Body of pancreas (tissue), 4 donors: ENCODE measurements around the gene GPRC5A. TPM values are rescaled to one million over a fixed set of nuclear protein-coding genes. Genes with fewer than 3 reads are reported as not detected.

ENCODE experiments used
- ATAC-seq: fragments of 150-250 bp; one replicate; pipeline ENCODE4 v1.9.1; 2016
- DNase-seq, 4 donors: peaks; one replicate each; pipeline ENCODE4 v3.0.0-alpha.2; 2019
- H3K27ac ChIP-seq, 4 donors: fragments of 200-600 bp; sonication (generic); 1 replicate in 3 of 4; 2 replicates in 1 of 4; pipeline versions ENCODE4 v1.5.1 to v1.6.1; 2016 to 2019; ENCODE audit warnings: mild to moderate bottlenecking in 1 of 4, mixed read lengths in 1 of 4, moderate library complexity in 1 of 4
- H3K27me3 ChIP-seq, 2 donors: fragments of 200-600 bp; sonication (generic); one replicate each; pipeline ENCODE4 v1.6.0; 2016; ENCODE audit warnings: mild to moderate bottlenecking in 1 of 2
- H3K36me3 ChIP-seq, 2 donors: fragments of 200-600 bp; sonication (generic); replicated peaks in 1 of 2; 2 replicates each; pipeline ENCODE4 v1.5.1; 2016; ENCODE audit warnings: low read depth in 2 of 2; ENCODE audit not compliant: insufficient read depth in 1 of 2
- H3K4me1 ChIP-seq: fragments of 200-600 bp; sonication (generic); one replicate; pipeline ENCODE4 v1.6.0; 2016
- H3K4me3 ChIP-seq, 2 donors: fragments of 200-600 bp; sonication (generic); 1 replicate in 1 of 2; 2 replicates in 1 of 2; pipeline ENCODE4 v1.5.1; 2016 to 2019
- H3K9me3 ChIP-seq, 3 donors: fragments of 200-600 bp; sonication (generic); 1 replicate in 2 of 3; 2 replicates in 1 of 3; pipeline ENCODE4 v1.5.1; 2016
- CTCF ChIP-seq, 7 experiments: fragments of 450-650 bp in 4 of 7; fragments of 200-600 bp in 3 of 7; sonication (generic) in 3 of 7; IDR thresholded peaks; one replicate each; pipeline ENCODE4 v1.5.1; 2016 to 2019; ENCODE audit warnings: antibody characterized with exemption in 7 of 7
- POLR2A ChIP-seq, 3 donors: fragments of 450-650 bp; IDR thresholded peaks; one replicate each; pipeline ENCODE4 v1.6.1; 2016; ENCODE audit warnings: antibody characterized with exemption in 3 of 3, mild to moderate bottlenecking in 2 of 3
- WGBS, 2 donors: methylation state at CpG; one replicate each; pipeline ENCODE4 v1.1.5; 2017; 5-methylcytosine and 5-hydroxymethylcytosine counted together
- intact Hi-C: fragments of 100-400 bp; cut with DNase I; formaldehyde crosslinking; loops from one replicate; pipeline ENCODE4 v1.15.1; 2023
- total RNA-seq, 2 donors: library from RNA; depleted of rRNA; stranded (reverse); fragments of >200 nt; gene quantifications; one replicate each; pipeline ENCODE4 v1.1.0, GENCODE V29; 2016

The GPRC5A gene
- total RNA-seq, 2 donors from 2014 or later = 1.6 to 6.5 TPM

GRCh38 chr12:12926571-12927071, 35.3 kb downstream of the GPRC5A start:
- TF ChIP-seq POLR2A (IDR thresholded peaks at IDR 0.05) = no peak
- TF ChIP-seq CTCF (IDR thresholded peaks at IDR 0.05) = no peak
- ATAC-seq = no peak
- intact Hi-C loops = no loop called here
- Histone ChIP-seq H3K36me3 (no peaks in the 10 kb centered on the region), H3K9me3 (no peaks in the 10 kb centered on the region), H3K4me3 (no peak overlapping the region), H3K4me1 (peaks cover 10% of the 10 kb centered on the region), H3K27me3 (no peaks in the 10 kb centered on the region), H3K27ac (peak overlapping the region; percentile 37 to 85 (median 76))
- DNase-seq = peak in 1 of 4 donors; percentile 15
- 84 to 86% methylated on average over 18 of the region's 18 CpGs for WGBS, 2 donors

GRCh38 chr12:12927211-12928079, 36.1 kb downstream of the GPRC5A start:
- TF ChIP-seq CTCF (IDR thresholded peaks at IDR 0.05) (no peak), POLR2A (IDR thresholded peaks at IDR 0.05) (peak in 2 of 3 donors; percentile 73)

GRCh38 chr12:12929696-12930095, 38.3 kb downstream of the GPRC5A start:
- no peak overlapping the region for H3K4me3 ChIP-seq
- ATAC-seq (no peak), DNase-seq (no peak)
- H3K27me3 ChIP-seq = no peaks in the 10 kb centered on the region
- no peaks in the 10 kb centered on the region for H3K36me3 ChIP-seq
- intact Hi-C loops = no loop called here
- H3K9me3 ChIP-seq = no peaks in the 10 kb centered on the region
- TF ChIP-seq CTCF (IDR thresholded peaks at IDR 0.05) (no peak), POLR2A (IDR thresholded peaks at IDR 0.05) (no peak)
- H3K27ac ChIP-seq = no peak overlapping the region
- peaks cover 10% of the 10 kb centered on the region for H3K4me1 ChIP-seq
- 83 to 86% methylated on average over 6 of the region's 6 CpGs for WGBS, 2 donors

More at GRCh38 chr12:12927211-12928079, 36.1 kb downstream of the GPRC5A start:
- Histone ChIP-seq H3K36me3 (no peaks in the 10 kb centered on the region), H3K9me3 (no peaks in the 10 kb centered on the region), H3K4me3 (peak overlapping the region in 1 of 2 donors; percentile 18), H3K27me3 (no peaks in the 10 kb centered on the region), H3K4me1 (peaks cover 10% of the 10 kb centered on the region), H3K27ac (peak overlapping the region; percentile 37 to 85 (median 76))
- intact Hi-C loops = no loop called here
- peak; percentile 94 to 97 (median 96) for DNase-seq
- WGBS, 2 donors = 8 to 23% methylated on average over 21 to 27 of the region's 27 CpGs
- ATAC-seq = peak; percentile 95

- WGBS, 2 donors = 75 to 98% methylated on average over 2 of the region's 2 CpGs
- no peak for TF ChIP-seq POLR2A (IDR thresholded peaks at IDR 0.05)
- no peak for TF ChIP-seq CTCF (IDR thresholded peaks at IDR 0.05)
- H3K27me3 ChIP-seq = no peaks in the 10 kb centered on the region
- peaks cover 10% of the 10 kb centered on the region for H3K4me1 ChIP-seq
- ATAC-seq (no peak), DNase-seq (no peak)
- intact Hi-C loops = no loop called here
- H3K4me3 ChIP-seq = no peak overlapping the region
- H3K9me3 ChIP-seq = no peaks in the 10 kb centered on the region
- no peaks in the 10 kb centered on the region for H3K36me3 ChIP-seq
- no peak overlapping the region for H3K27ac ChIP-seq
Measured at GRCh38 chr12:12930633-12931219, 39.4 kb downstream of the GPRC5A start.
